WTC11 (cell line): Measurements from ENCODE around the gene PHACTR2.

Source experiments
- ATF3 ChIP-seq: sonication (generic); formaldehyde crosslinking; conservative IDR thresholded peaks from 2 replicates; pipeline ENCODE4 v1.8.1; 2022; ENCODE audit warnings: mild to moderate bottlenecking, missing genetic modification reagents
- CTCF ChIP-seq: fragments of 200-600 bp; IDR thresholded peaks from 2 replicates; pipeline ENCODE4 v1.8.0; 2022; ENCODE audit warnings: antibody characterized with exemption
- E2F5 ChIP-seq: sonication (generic); formaldehyde crosslinking; IDR thresholded peaks from 2 replicates; pipeline ENCODE4 v1.8.1; 2022; ENCODE audit warnings: mild to moderate bottlenecking, moderate library complexity, missing genetic modification reagents
- IRF1 ChIP-seq: sonication (generic); formaldehyde crosslinking; IDR thresholded peaks from 2 replicates; pipeline ENCODE4 v1.8.0; 2023; ENCODE audit warnings: missing genetic modification reagents
- JUN ChIP-seq: sonication (generic); formaldehyde crosslinking; IDR thresholded peaks from 2 replicates; pipeline ENCODE4 v1.8.0; 2023; ENCODE audit warnings: mild to moderate bottlenecking, missing genetic modification reagents
- MYBL2 ChIP-seq: sonication (generic); formaldehyde crosslinking; IDR thresholded peaks from 2 replicates; pipeline ENCODE4 v1.8.1; 2023; ENCODE audit warnings: mild to moderate bottlenecking, moderate library complexity, missing genetic modification reagents
- NFE2L1 ChIP-seq: sonication (generic); formaldehyde crosslinking; IDR thresholded peaks from 2 replicates; pipeline ENCODE4 v1.8.1; 2023; ENCODE audit warnings: missing genetic modification reagents
- PRDM15 ChIP-seq: sonication (generic); formaldehyde crosslinking; IDR thresholded peaks from 2 replicates; pipeline ENCODE4 v1.8.0; 2022; ENCODE audit warnings: missing genetic modification reagents
- TEAD1 ChIP-seq: sonication (generic); formaldehyde crosslinking; IDR thresholded peaks from 2 replicates; pipeline ENCODE4 v1.8.0; 2022; ENCODE audit warnings: mild to moderate bottlenecking, missing genetic modification reagents
- ZBTB21 ChIP-seq: sonication (generic); formaldehyde crosslinking; IDR thresholded peaks from 2 replicates; pipeline ENCODE4 v1.8.1; 2023; ENCODE audit warnings: mild to moderate bottlenecking, missing genetic modification reagents, borderline replicate concordance
- ZBTB43 ChIP-seq: sonication (generic); formaldehyde crosslinking; IDR thresholded peaks from 2 replicates; pipeline ENCODE4 v1.8.1; 2023; ENCODE audit warnings: mild to moderate bottlenecking, missing genetic modification reagents
- ZNF416 ChIP-seq: fragments of 250-450 bp; sonication (Bioruptor Pico); IDR thresholded peaks from 2 replicates; pipeline ENCODE4 v1.9.0; 2021; ENCODE audit warnings: mild to moderate bottlenecking, inconsistent platforms

- no peak for TF ChIP-seq ZNF416 (CRISPR knock-in tag)
- TF ChIP-seq JUN (CRISPR knock-in tag): no peak
- no peak for TF ChIP-seq E2F5 (CRISPR knock-in tag)
- TF ChIP-seq CTCF: no peak
- TF ChIP-seq ZBTB43: no peak
- no peak for TF ChIP-seq IRF1 (CRISPR knock-in tag)
- no peak for TF ChIP-seq ATF3 (CRISPR knock-in tag)
- no peak for TF ChIP-seq NFE2L1 (CRISPR knock-in tag)
- TF ChIP-seq ZBTB21: no peak
- TF ChIP-seq MYBL2: no peak
- no peak for TF ChIP-seq TEAD1
- no peak for TF ChIP-seq PRDM15
These were observed 79.6 kb downstream of the PHACTR2 start for GRCh38 chr6:143757346-143757832.
